Fibroblast of lung (primary cell): ENCODE results near the gene RBM25. TPM values are rescaled to one million over a fixed set of nuclear protein-coding genes. Genes with fewer than 3 reads are reported as not detected.

ENCODE experiments used
- DNase-seq, 2 donors: peaks; one replicate each; pipeline versions ENCODE4 v3.0.0 to v3.0.0-alpha.2; 2010; ENCODE audit warnings: low read depth in 2 of 2
- H2AFZ ChIP-seq: 2 replicates; pipeline ENCODE4 v1.5.1; 2012; ENCODE audit warnings: low read length, control low read depth, inconsistent platforms
- H3K27ac ChIP-seq: 2 replicates; pipeline ENCODE4 v1.5.1; 2011; ENCODE audit warnings: low read length, control low read depth; ENCODE audit not compliant: insufficient read depth
- H3K27me3 ChIP-seq: 2 replicates; pipeline ENCODE4 v1.5.1; 2011; ENCODE audit warnings: mild to moderate bottlenecking, low read length; ENCODE audit not compliant: control insufficient read depth, insufficient read depth
- H3K36me3 ChIP-seq: 2 replicates; pipeline ENCODE4 v1.5.1; 2011; ENCODE audit warnings: low read length; ENCODE audit not compliant: control insufficient read depth, insufficient read depth
- H3K4me1 ChIP-seq: 2 replicates; pipeline ENCODE4 v1.5.1; 2011; ENCODE audit warnings: low read length; ENCODE audit not compliant: control insufficient read depth, insufficient read depth; ENCODE audit errors: extremely low read depth
- H3K4me2 ChIP-seq: 2 replicates; pipeline ENCODE4 v1.5.1; 2011; ENCODE audit warnings: low read length, control low read depth; ENCODE audit not compliant: insufficient read depth; ENCODE audit errors: extremely low read depth
- H3K4me3 ChIP-seq, 4 experiments: fragments of 200-600 bp in 1 of 4; sonication (generic) in 1 of 4; replicated peaks in 1 of 4; 2 replicates each; pipeline ENCODE4 v1.5.1; 2011 to 2016; ENCODE audit warnings: low read length in 4 of 4, low read depth in 3 of 4, mild to moderate bottlenecking in 3 of 4, control low read depth in 2 of 4, inconsistent platforms in 1 of 4, mixed read lengths in 1 of 4; ENCODE audit not compliant: insufficient read depth in 1 of 4; ENCODE audit errors: control extremely low read depth in 1 of 4
- H3K79me2 ChIP-seq: 2 replicates; pipeline ENCODE4 v1.5.1; 2012; ENCODE audit warnings: mild to moderate bottlenecking, low read length, inconsistent platforms; ENCODE audit not compliant: control insufficient read depth, insufficient read depth
- H3K9ac ChIP-seq: 2 replicates; pipeline ENCODE4 v1.5.1; 2011; ENCODE audit warnings: mild to moderate bottlenecking, low read length, control low read depth; ENCODE audit not compliant: insufficient read depth
- H3K9me3 ChIP-seq: 2 replicates; pipeline ENCODE4 v1.5.1; 2012; ENCODE audit warnings: low read depth, low read length; ENCODE audit not compliant: control insufficient read depth, insufficient read depth
- H4K20me1 ChIP-seq: 2 replicates; pipeline ENCODE4 v1.5.1; 2011; ENCODE audit warnings: low read length; ENCODE audit not compliant: control insufficient read depth, insufficient read depth; ENCODE audit errors: extremely low read depth
- EZH2 ChIP-seq: IDR thresholded peaks from 2 replicates; pipeline ENCODE4 v1.5.1; 2012; ENCODE audit warnings: low read length, control low read depth, mild to moderate bottlenecking; ENCODE audit errors: missing control alignments
- polyA plus RNA-seq, 2 donors: library from polyadenylated mRNA; depleted of rRNA in 1 of 2; stranded (reverse) in 1 of 2; unstranded in 1 of 2; fragments of >200 nt; gene quantifications; 2 replicates each; pipeline ENCODE4 v1.2.1, GENCODE V29; 2011 to 2012; ENCODE audit warnings: missing spikeins in 1 of 2
- total RNA-seq: library from RNA; depleted of rRNA; stranded (reverse); fragments of >200 nt; gene quantifications from 2 replicates; pipeline ENCODE4 v1.2.1, GENCODE V29; 2014
- TF ChIP-seq, protein P1 (sequence below), 2 donors: IDR thresholded peaks in 1 of 2; conservative IDR thresholded peaks in 1 of 2; 1 replicate in 1 of 2; 2 replicates in 1 of 2; pipeline ENCODE4 v1.5.1; 2011 to 2012; ENCODE audit warnings: low read length in 2 of 2, control low read depth in 1 of 2, inconsistent platforms in 1 of 2, low read depth in 1 of 2, mild to moderate bottlenecking in 1 of 2

Gene RBM25
- total and polyA plus RNA-seq, 2 donors (not counting 1 experiment from before 2014, with no cell fraction given): 25.4 to 42.5 TPM

DNA sequence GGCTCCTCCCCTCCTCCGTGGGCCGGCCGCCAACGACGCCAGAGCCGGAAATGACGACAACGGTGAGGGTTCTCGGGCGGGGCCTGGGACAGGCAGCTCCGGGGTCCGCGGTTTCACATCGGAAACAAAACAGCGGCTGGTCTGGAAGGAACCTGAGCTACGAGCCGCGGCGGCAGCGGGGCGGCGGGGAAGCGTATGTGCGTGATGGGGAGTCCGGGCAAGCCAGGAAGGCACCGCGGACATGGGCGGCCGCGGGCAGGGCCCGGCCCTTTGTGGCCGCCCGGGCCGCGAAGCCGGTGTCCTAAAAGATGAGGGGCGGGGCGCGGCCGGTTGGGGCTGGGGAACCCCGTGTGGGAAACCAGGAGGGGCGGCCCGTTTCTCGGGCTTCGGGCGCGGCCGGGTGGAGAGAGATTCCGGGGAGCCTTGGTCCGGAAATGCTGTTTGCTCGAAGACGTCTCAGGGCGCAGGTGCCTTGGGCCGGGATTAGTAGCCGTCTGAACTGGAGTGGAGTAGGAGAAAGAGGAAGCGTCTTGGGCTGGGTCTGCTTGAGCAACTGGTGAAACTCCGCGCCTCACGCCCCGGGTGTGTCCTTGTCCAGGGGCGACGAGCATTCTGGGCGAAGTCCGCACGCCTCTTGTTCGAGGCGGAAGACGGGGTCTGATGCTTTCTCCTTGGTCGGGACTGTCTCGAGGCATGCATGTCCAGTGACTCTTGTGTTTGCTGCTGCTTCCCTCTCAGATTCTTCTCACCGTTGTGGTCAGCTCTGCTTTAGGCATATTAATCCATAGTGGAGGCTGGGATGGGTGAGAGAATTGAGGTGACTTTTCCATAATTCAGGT, 78.3 kb downstream of the RBM25 start, which contains the start of gene PSEN1:
PSEN1 (plus strand) TSS at position 121 of the 839 bp plus-strand sequence. CDS start 11,513 bp downstream, outside the sequence.
- Histone ChIP-seq H3K36me3 (no peaks in the 10 kb centered on the region), H4K20me1 (no peaks in the 10 kb centered on the region), H3K9ac (peak within 1 kb of the TSS; percentile 96), H3K4me3 (peak within 1 kb of the TSS; percentile 69 to 98 (median 77)), H3K27ac (peak within 1 kb of the TSS; percentile 97), H3K4me1 (no peaks in the 10 kb centered on the region), H3K4me2 (peak within 1 kb of the TSS; percentile 97), H3K9me3 (no peaks in the 10 kb centered on the region), H3K27me3 (no peaks in the 10 kb centered on the region), H2AFZ (peak within 1 kb of the TSS; percentile 91), H3K79me2 (peaks cover 30% of the 10 kb centered on the region)
- peak; percentile 86 to 90 for DNase-seq
- TF ChIP-seq, protein P1, sequence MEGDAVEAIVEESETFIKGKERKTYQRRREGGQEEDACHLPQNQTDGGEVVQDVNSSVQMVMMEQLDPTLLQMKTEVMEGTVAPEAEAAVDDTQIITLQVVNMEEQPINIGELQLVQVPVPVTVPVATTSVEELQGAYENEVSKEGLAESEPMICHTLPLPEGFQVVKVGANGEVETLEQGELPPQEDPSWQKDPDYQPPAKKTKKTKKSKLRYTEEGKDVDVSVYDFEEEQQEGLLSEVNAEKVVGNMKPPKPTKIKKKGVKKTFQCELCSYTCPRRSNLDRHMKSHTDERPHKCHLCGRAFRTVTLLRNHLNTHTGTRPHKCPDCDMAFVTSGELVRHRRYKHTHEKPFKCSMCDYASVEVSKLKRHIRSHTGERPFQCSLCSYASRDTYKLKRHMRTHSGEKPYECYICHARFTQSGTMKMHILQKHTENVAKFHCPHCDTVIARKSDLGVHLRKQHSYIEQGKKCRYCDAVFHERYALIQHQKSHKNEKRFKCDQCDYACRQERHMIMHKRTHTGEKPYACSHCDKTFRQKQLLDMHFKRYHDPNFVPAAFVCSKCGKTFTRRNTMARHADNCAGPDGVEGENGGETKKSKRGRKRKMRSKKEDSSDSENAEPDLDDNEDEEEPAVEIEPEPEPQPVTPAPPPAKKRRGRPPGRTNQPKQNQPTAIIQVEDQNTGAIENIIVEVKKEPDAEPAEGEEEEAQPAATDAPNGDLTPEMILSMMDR (conservative IDR thresholded peaks at IDR 0.05 in 1 of 2, IDR thresholded peaks at IDR 0.05 in 1 of 2; ENCODE audit: low read depth in 1 of 2, low read length in 2 of 2): no peak
- no peak for TF ChIP-seq EZH2

DNA sequence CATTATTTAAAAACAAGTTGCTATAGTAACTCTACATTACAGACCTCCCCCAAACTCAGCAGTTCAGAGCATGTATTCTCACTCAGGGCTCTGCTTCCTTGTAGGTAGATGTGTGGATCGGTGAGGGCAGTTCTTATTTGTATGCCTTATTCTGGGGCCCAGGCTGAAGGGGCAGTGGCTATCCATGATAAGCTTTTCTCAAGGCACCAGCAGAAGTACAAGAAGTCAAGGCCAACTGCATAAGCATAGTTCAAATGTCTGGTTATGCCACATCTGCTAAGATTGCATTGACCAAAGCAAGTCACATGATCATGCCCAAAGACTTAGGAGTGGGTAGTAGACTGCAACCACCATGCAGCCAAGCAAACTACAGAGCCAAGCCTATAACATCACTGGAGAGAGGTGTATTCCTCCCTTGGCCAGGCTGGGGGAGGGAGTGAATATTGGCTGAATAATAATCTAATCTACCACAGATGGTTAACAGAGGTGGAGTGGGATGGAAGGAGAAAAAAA, 82.5 kb downstream of the RBM25 start:
- peaks cover 52% of the 10 kb centered on the region for H3K79me2 ChIP-seq
- no peak overlapping the region for H3K27ac ChIP-seq
- TF ChIP-seq EZH2: no peak
- TF ChIP-seq, protein P1 (conservative IDR thresholded peaks at IDR 0.05 in 1 of 2, IDR thresholded peaks at IDR 0.05 in 1 of 2; ENCODE audit: low read depth in 1 of 2, low read length in 2 of 2): no peak

DNA sequence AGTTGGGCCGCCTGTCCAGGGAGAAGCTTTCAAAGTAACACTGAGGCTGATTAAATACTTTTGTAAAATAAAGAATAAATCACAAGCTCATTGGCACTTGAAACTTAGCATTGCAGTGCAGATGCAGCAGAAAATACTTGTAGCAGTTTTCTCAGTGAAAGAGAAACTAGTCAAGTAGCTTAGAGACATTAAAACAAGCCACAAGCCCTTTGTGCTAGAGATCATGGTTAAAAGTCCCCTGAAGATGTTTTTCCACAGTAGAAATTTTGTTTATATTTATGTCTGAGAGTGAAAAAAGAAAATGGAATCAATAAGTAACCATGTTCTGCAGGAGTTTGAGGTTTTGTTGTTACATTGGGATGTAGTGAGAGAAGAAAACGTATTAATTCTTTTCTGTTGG, 83.9 kb downstream of the RBM25 start:
- Histone ChIP-seq H3K79me2 (peaks cover 51% of the 10 kb centered on the region), H3K4me3 (no peak overlapping the region), H3K4me1 (peaks cover 2% of the 10 kb centered on the region), H4K20me1 (no peaks in the 10 kb centered on the region), H3K4me2 (no peak overlapping the region), H3K27me3 (no peaks in the 10 kb centered on the region), H3K9me3 (no peaks in the 10 kb centered on the region), H3K36me3 (no peaks in the 10 kb centered on the region), H3K27ac (no peak overlapping the region), H2AFZ (no peak overlapping the region), H3K9ac (no peak overlapping the region)
- TF ChIP-seq, protein P1 (conservative IDR thresholded peaks at IDR 0.05 in 1 of 2, IDR thresholded peaks at IDR 0.05 in 1 of 2; ENCODE audit: low read depth in 1 of 2, low read length in 2 of 2): no peak
- no peak for TF ChIP-seq EZH2
- DNase-seq: no peak

More for the DNA sequence above, 82.5 kb downstream of the RBM25 start:
- Histone ChIP-seq H3K9me3 (no peaks in the 10 kb centered on the region), H3K4me3 (no peak overlapping the region), H3K4me2 (no peak overlapping the region), H3K36me3 (no peaks in the 10 kb centered on the region), H4K20me1 (no peaks in the 10 kb centered on the region), H3K27me3 (no peaks in the 10 kb centered on the region), H2AFZ (no peak overlapping the region), H3K4me1 (no peaks in the 10 kb centered on the region), H3K9ac (no peak overlapping the region)
- DNase-seq: no peak
